OCI-LY1 (cell line): ENCODE measurements around the gene CASP10.

ENCODE experiments used
- H2AFZ ChIP-seq: fragments of 200-600 bp; sonication (generic), shearing (Covaris generic); 2 replicates; pipeline ENCODE4 v1.6.0; 2014; ENCODE audit warnings: antibody characterized with exemption, mild to moderate bottlenecking, low read length
- H3F3A ChIP-seq: fragments of 200-600 bp; sonication (generic), shearing (Covaris generic); 2 replicates; pipeline ENCODE4 v1.6.0; 2014; ENCODE audit warnings: mild to moderate bottlenecking, antibody characterized with exemption, low read length, moderate library complexity; ENCODE audit not compliant: insufficient read depth
- H3K27ac ChIP-seq: fragments of 200-600 bp; sonication (generic); 2 replicates; pipeline ENCODE4 v1.5.1; 2014; ENCODE audit warnings: low read length, mixed run types, mild to moderate bottlenecking, low read depth; ENCODE audit not compliant: poor library complexity, severe bottlenecking
- H3K27me3 ChIP-seq: fragments of 200-600 bp; sonication (generic); 2 replicates; pipeline ENCODE4 v1.6.0; 2014; ENCODE audit warnings: antibody characterized with exemption, mild to moderate bottlenecking, low read length, moderate library complexity; ENCODE audit not compliant: insufficient read depth
- H3K36me3 ChIP-seq: fragments of 200-600 bp; sonication (generic); 2 replicates; pipeline ENCODE4 v1.6.1; 2014; ENCODE audit warnings: mild to moderate bottlenecking, antibody characterized with exemption, low read length, moderate library complexity, mixed read lengths; ENCODE audit not compliant: insufficient read depth
- H3K4me1 ChIP-seq: fragments of 200-600 bp; sonication (generic); 2 replicates; pipeline ENCODE4 v1.5.1; 2014; ENCODE audit warnings: mild to moderate bottlenecking, low read length, moderate library complexity; ENCODE audit not compliant: insufficient read depth, severe bottlenecking
- H3K4me2 ChIP-seq: fragments of 200-600 bp; sonication (generic), shearing (Covaris generic); 2 replicates; pipeline ENCODE4 v1.6.1; 2014; ENCODE audit warnings: low read length
- H3K4me3 ChIP-seq: fragments of 200-600 bp; sonication (generic); 2 replicates; pipeline ENCODE4 v1.5.1; 2014; ENCODE audit warnings: low read length, low read depth, mild to moderate bottlenecking, mixed read lengths; ENCODE audit not compliant: poor library complexity, severe bottlenecking
- H3K79me2 ChIP-seq: fragments of 200-600 bp; shearing (Covaris generic); 2 replicates; pipeline ENCODE4 v1.6.1; 2016; ENCODE audit warnings: mixed run types, low read length, mixed read lengths; ENCODE audit not compliant: insufficient read depth
- H3K9ac ChIP-seq: fragments of 200-600 bp; sonication (generic), shearing (Covaris generic); 2 replicates; pipeline ENCODE4 v1.6.1; 2014; ENCODE audit warnings: mild to moderate bottlenecking, low read length, mixed read lengths
- H3K9me2 ChIP-seq: fragments of 200-600 bp; sonication (generic), shearing (Covaris generic); 2 replicates; pipeline ENCODE4 v1.6.1; 2014; ENCODE audit warnings: low read depth, mild to moderate bottlenecking, low read length, mixed read lengths
- H3K9me3 ChIP-seq: fragments of 200-600 bp; shearing (Covaris generic); 2 replicates; pipeline ENCODE4 v1.6.1; 2014; ENCODE audit warnings: low read length, mixed read lengths
- H4K20me1 ChIP-seq: fragments of 200-600 bp; sonication (generic), shearing (Covaris generic); 2 replicates; pipeline ENCODE4 v1.6.0; 2016; ENCODE audit warnings: mild to moderate bottlenecking, low read length; ENCODE audit not compliant: insufficient read depth
- CTCF ChIP-seq: fragments of 200-600 bp; sonication (generic), shearing (Covaris generic); IDR thresholded peaks from 2 replicates; pipeline ENCODE4 v1.5.1; 2017; ENCODE audit warnings: mild to moderate bottlenecking, antibody characterized with exemption, low read length, moderate library complexity, mixed read lengths
- EZH2 ChIP-seq: fragments of 200-600 bp; sonication (generic), shearing (Covaris generic); IDR thresholded peaks from 2 replicates; pipeline ENCODE4 v1.8.0; 2017; ENCODE audit warnings: borderline replicate concordance, mixed run types, mild to moderate bottlenecking, antibody characterized with exemption, low read length, moderate library complexity, mixed read lengths

Gene CASP10

GRCh38 chr2:201267278-201268030 is 84.5 kb downstream of the CASP10 start:
- no peak overlapping the region for H3K27ac ChIP-seq
- H3F3A ChIP-seq: no peaks in the 10 kb centered on the region
- H3K9ac ChIP-seq: no peak overlapping the region
- no peaks in the 10 kb centered on the region for H3K9me3 ChIP-seq
- no peak overlapping the region for H2AFZ ChIP-seq
- TF ChIP-seq CTCF: no peak
- TF ChIP-seq EZH2: no peak
- no peaks in the 10 kb centered on the region for H3K9me2 ChIP-seq
- H3K36me3 ChIP-seq: peaks cover 61% of the 10 kb centered on the region
- no peak overlapping the region for H3K4me2 ChIP-seq
- H4K20me1 ChIP-seq: no peaks in the 10 kb centered on the region
- H3K4me3 ChIP-seq: no peak overlapping the region
- peaks cover 20% of the 10 kb centered on the region for H3K4me1 ChIP-seq
- no peaks in the 10 kb centered on the region for H3K27me3 ChIP-seq
- peaks cover 40% of the 10 kb centered on the region for H3K79me2 ChIP-seq

DNA sequence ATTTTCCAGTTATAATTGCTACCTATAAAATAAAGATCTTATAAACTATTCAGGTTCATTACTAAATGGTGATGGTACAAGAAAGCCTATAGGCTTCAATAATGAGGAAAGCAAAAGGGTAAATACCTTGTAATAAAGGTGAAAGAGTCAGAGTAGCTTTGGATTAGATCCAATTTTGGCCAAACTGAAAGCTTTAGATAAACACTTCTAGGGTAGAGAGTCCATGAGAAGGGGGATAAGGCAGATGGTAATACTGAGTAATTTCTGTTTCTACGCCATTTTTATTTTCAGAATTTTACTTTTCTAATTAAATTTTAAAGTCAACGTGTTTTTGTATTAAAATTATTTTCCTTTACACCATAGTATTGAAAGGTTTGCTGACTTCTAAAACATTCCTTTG is 86.8 kb downstream of the CASP10 start:
- H3K27me3 ChIP-seq: no peaks in the 10 kb centered on the region
- TF ChIP-seq EZH2 (no peak), CTCF (no peak)
- H3K4me2 ChIP-seq: no peak overlapping the region
- no peaks in the 10 kb centered on the region for H3K4me1 ChIP-seq
- no peak overlapping the region for H3K4me3 ChIP-seq
- H3K9me2 ChIP-seq: no peaks in the 10 kb centered on the region
- no peak overlapping the region for H2AFZ ChIP-seq
- no peaks in the 10 kb centered on the region for H3K9me3 ChIP-seq
- H3K27ac ChIP-seq: no peak overlapping the region
- H4K20me1 ChIP-seq: no peaks in the 10 kb centered on the region
- H3K9ac ChIP-seq: no peak overlapping the region
- H3F3A ChIP-seq: no peaks in the 10 kb centered on the region
- H3K79me2 ChIP-seq: peaks cover 17% of the 10 kb centered on the region; the same call in 1 of the 2 replicates
- H3K36me3 ChIP-seq: peaks cover 84% of the 10 kb centered on the region

GRCh38 chr2:201270293-201271001 is 87.5 kb downstream of the CASP10 start:
- Histone ChIP-seq H3K9me3 (no peaks in the 10 kb centered on the region), H3K9ac (no peak overlapping the region), H3F3A (no peaks in the 10 kb centered on the region), H4K20me1 (no peaks in the 10 kb centered on the region), H2AFZ (no peak overlapping the region), H3K27ac (no peak overlapping the region), H3K79me2 (peaks cover 10% of the 10 kb centered on the region; the same call in 1 of the 2 replicates), H3K4me1 (no peaks in the 10 kb centered on the region), H3K36me3 (peaks cover 91% of the 10 kb centered on the region), H3K4me3 (no peak overlapping the region), H3K4me2 (no peak overlapping the region), H3K9me2 (no peaks in the 10 kb centered on the region), H3K27me3 (no peaks in the 10 kb centered on the region)
- no peak for TF ChIP-seq CTCF
- TF ChIP-seq EZH2: no peak
